Endothelial cell of umbilical vein (primary cell): ENCODE results near the gene INKA2. TPM values are rescaled to one million over a fixed set of nuclear protein-coding genes. Genes with fewer than 3 reads are reported as not detected.

ENCODE experiments used
- BruUV-seq: library from RNA; stranded (reverse); fragments of 400-500 nt; replicated peaks from 2 replicates; lab custom pipeline; 2021; lab: Mats Ljungman, UMichigan
- CTCF ChIA-PET: fragments of 300-600, 350-600 bp; sonication (Branson Sonifier 250); formaldehyde crosslinking; loops from one replicate; lab custom pipeline; 2021; ENCODE audit warnings: antibody characterized with exemption, inconsistent platforms; lab: Charles Lee
- POLR2A ChIA-PET: fragments of 300-600, 350-600 bp; sonication (Branson Sonifier 250); formaldehyde crosslinking; loops from one replicate; lab custom pipeline; 2021; ENCODE audit warnings: antibody characterized with exemption, inconsistent platforms; lab: Charles Lee
- DNase-seq: peaks from one replicate; pipeline ENCODE4 v3.0.0-alpha.2; 2011; ENCODE audit warnings: low read depth, low spot score
- FAIRE-seq: peaks from 2 replicates; lab custom pipeline; 2011; peaks lifted over from hg19 to GRCh38; lab: Jason Lieb, UNC
- H2AFZ ChIP-seq: 2 replicates; pipeline ENCODE4 v1.6.0; 2012; ENCODE audit warnings: low read depth, low read length, control low read depth, inconsistent platforms
- H3K27ac ChIP-seq: 2 replicates; pipeline ENCODE4 v1.5.1; 2011; ENCODE audit warnings: low read depth, mild to moderate bottlenecking, control low read depth, low read length, moderate library complexity; ENCODE audit not compliant: insufficient read depth
- H3K27me3 ChIP-seq, 2 experiments: 2 replicates each; pipeline versions ENCODE4 v1.6.0 to v1.6.1; 2011; ENCODE audit warnings: low read length in 2 of 2, mixed read lengths in 1 of 2; ENCODE audit not compliant: control insufficient read depth in 2 of 2, insufficient read depth in 2 of 2
- H3K36me3 ChIP-seq, 2 experiments: 2 replicates in 1 of 2; 3 replicates in 1 of 2; pipeline ENCODE4 v1.5.1; 2011; ENCODE audit warnings: low read length in 2 of 2, mild to moderate bottlenecking in 1 of 2, moderate library complexity in 1 of 2; ENCODE audit not compliant: control insufficient read depth in 2 of 2, insufficient read depth in 2 of 2; ENCODE audit errors: extremely low read depth in 1 of 2
- H3K4me1 ChIP-seq: 3 replicates; pipeline ENCODE4 v1.5.1; 2011; ENCODE audit warnings: mild to moderate bottlenecking, low read length; ENCODE audit not compliant: control insufficient read depth, insufficient read depth; ENCODE audit errors: extremely low read depth
- H3K4me2 ChIP-seq: 2 replicates; pipeline ENCODE4 v1.6.1; 2011; ENCODE audit warnings: low read length, control low read depth, mixed read lengths; ENCODE audit not compliant: insufficient read depth
- H3K4me3 ChIP-seq, 3 experiments: fragments of 200-600 bp in 1 of 3; sonication (generic), shearing (Covaris generic) in 1 of 3; replicated peaks in 1 of 3; 2 replicates each; pipeline ENCODE4 v1.5.1; 2011 to 2016; ENCODE audit warnings: control low read depth in 3 of 3, low read length in 3 of 3, mild to moderate bottlenecking in 2 of 3, inconsistent platforms in 1 of 3, low read depth in 1 of 3, moderate library complexity in 1 of 3; ENCODE audit not compliant: insufficient read depth in 1 of 3
- H3K79me2 ChIP-seq: 2 replicates; pipeline ENCODE4 v1.6.0; 2012; ENCODE audit warnings: low read length, inconsistent platforms; ENCODE audit not compliant: control insufficient read depth, insufficient read depth
- H3K9ac ChIP-seq: replicated peaks from 2 replicates; pipeline ENCODE3; 2011; ENCODE audit warnings: low read length, control low read depth; ENCODE audit not compliant: insufficient read depth; ENCODE audit errors: extremely low read depth
- H3K9me1 ChIP-seq: replicated peaks from 3 replicates; pipeline ENCODE4 v1.6.0; 2011; ENCODE audit warnings: mild to moderate bottlenecking, low read length; ENCODE audit not compliant: control insufficient read depth, insufficient read depth; ENCODE audit errors: extremely low read depth
- H3K9me3 ChIP-seq: replicated peaks from 2 replicates; pipeline ENCODE4 v1.5.1; 2012; ENCODE audit warnings: low read length, inconsistent platforms; ENCODE audit not compliant: control insufficient read depth, insufficient read depth
- H4K20me1 ChIP-seq: replicated peaks from 2 replicates; pipeline ENCODE3; 2011; ENCODE audit warnings: mild to moderate bottlenecking, low read length; ENCODE audit not compliant: control insufficient read depth, insufficient read depth; ENCODE audit errors: extremely low read depth
- EZH2 ChIP-seq: IDR thresholded peaks from 2 replicates; pipeline ENCODE4 v1.6.1; 2012; ENCODE audit warnings: borderline replicate concordance, low read depth, mild to moderate bottlenecking, moderate library complexity, low read length, inconsistent platforms; ENCODE audit not compliant: severe bottlenecking
- FOS ChIP-seq: IDR thresholded peaks from 2 replicates; pipeline ENCODE4 v1.6.1; 2011; ENCODE audit warnings: mild to moderate bottlenecking, low read length, moderate library complexity, borderline replicate concordance; ENCODE audit not compliant: insufficient read depth
- GATA2 ChIP-seq: IDR thresholded peaks from 2 replicates; pipeline ENCODE4 v1.7.0; 2011; ENCODE audit warnings: low read depth, mild to moderate bottlenecking, moderate library complexity, mixed read lengths, low read length; ENCODE audit not compliant: insufficient read length, insufficient read depth
- JUN ChIP-seq: IDR thresholded peaks from 2 replicates; pipeline ENCODE4 v1.6.1; 2011; ENCODE audit warnings: borderline replicate concordance, low read depth; ENCODE audit not compliant: insufficient read length, insufficient read depth
- MAX ChIP-seq: IDR thresholded peaks from 2 replicates; pipeline ENCODE4 v1.6.1; 2011; ENCODE audit not compliant: insufficient read depth, insufficient read length
- MYC ChIP-seq: IDR thresholded peaks from one replicate; pipeline ENCODE4 v1.6.1; 2011; ENCODE audit warnings: mild to moderate bottlenecking, low read depth, low read length
- POLR2A ChIP-seq: IDR thresholded peaks from 2 replicates; pipeline ENCODE4 v1.6.1; 2012; ENCODE audit warnings: low read depth, mild to moderate bottlenecking, control low read depth, low read length
- POLR2AphosphoS5 ChIP-seq: IDR thresholded peaks from 2 replicates; pipeline ENCODE4 v1.6.1; 2012; ENCODE audit warnings: low read depth, mild to moderate bottlenecking, control low read depth, low read length, moderate library complexity; ENCODE audit not compliant: insufficient read depth
- dilution Hi-C: fragments of 300-500 bp; cut with MboI; formaldehyde crosslinking; loops from one replicate; pipeline ENCODE4 v1.15.0; 2019; ENCODE audit warnings: low sequenced_read_pairs; ENCODE audit not compliant: extremely low pct_ligation_motif_present
- intact Hi-C: fragments of 100-400 bp; cut with micrococcal nuclease; formaldehyde crosslinking; loops from one replicate; pipeline ENCODE4 v1.10.0; 2022
- polyA plus RNA-seq, 4 experiments: library from polyadenylated mRNA; depleted of rRNA in 3 of 4; stranded (reverse) in 3 of 4; unstranded in 1 of 4; fragments of >200 nt; gene quantifications; 2 replicates each; pipeline versions ENCODE4 v1.2.1 to v1.2.3, GENCODE V29; 2011 to 2012; ENCODE audit warnings: missing spikeins in 1 of 4
- total RNA-seq: library from RNA; stranded (reverse); gene quantifications from 2 replicates; pipeline ENCODE4 v1.2.3, GENCODE V29; 2021
- TF ChIP-seq, protein P1 (sequence below), 2 donors: IDR thresholded peaks; 1 replicate in 1 of 2; 2 replicates in 1 of 2; pipeline ENCODE4 v1.5.1; 2011; ENCODE audit warnings: low read length in 2 of 2, mild to moderate bottlenecking in 2 of 2, moderate library complexity in 2 of 2, control low read depth in 1 of 2, inconsistent platforms in 1 of 2, low read depth in 1 of 2; ENCODE audit not compliant: insufficient read depth in 1 of 2; ENCODE audit errors: extremely low read depth in 1 of 2

Gene INKA2
- total and polyA plus RNA-seq, 2 donors (not counting 3 experiments of a cell fraction or from before 2014, with no cell fraction given), result 2.4 to 7.8 TPM

GRCh38 chr1:111735321-111735720 is 3.9 kb downstream of the INKA2 start:
- Histone ChIP-seq H2AFZ (no peak overlapping the region), H3K4me3 (no peak overlapping the region), H3K79me2 (no peaks in the 10 kb centered on the region), H3K36me3 (no peaks in the 10 kb centered on the region), H4K20me1 (no peaks in the 10 kb centered on the region), H3K9me1 (no peaks in the 10 kb centered on the region), H3K4me1 (peaks cover 44% of the 10 kb centered on the region), H3K9ac (no peak overlapping the region), H3K9me3 (no peaks in the 10 kb centered on the region), H3K4me2 (no peak overlapping the region), H3K27me3 (no peaks in the 10 kb centered on the region), H3K27ac (no peak overlapping the region)
- FAIRE-seq, result no peak
- dilution Hi-C loops (no loop called here), intact Hi-C loops (loop anchor here (10.0 kb wide), 1 partner anchor 771 kb away; the partner anchor contains the start of gene LRIF1)
- no peak for DNase-seq
- CTCF ChIA-PET, result interaction anchor here (0.9 to 6.2 kb wide), 6 partner anchors 11 to 227 kb away, joined by 3 to 66 read pairs (median 22); no protein-coding TSS in a partner anchor
- no TSS peak for BruUV-seq
- TF ChIP-seq FOS (no peak), POLR2AphosphoS5 (no peak), POLR2A (no peak), MYC (no peak), MAX (no peak), EZH2 (no peak), JUN (no peak), GATA2 (no peak)
- TF ChIP-seq, protein P1, sequence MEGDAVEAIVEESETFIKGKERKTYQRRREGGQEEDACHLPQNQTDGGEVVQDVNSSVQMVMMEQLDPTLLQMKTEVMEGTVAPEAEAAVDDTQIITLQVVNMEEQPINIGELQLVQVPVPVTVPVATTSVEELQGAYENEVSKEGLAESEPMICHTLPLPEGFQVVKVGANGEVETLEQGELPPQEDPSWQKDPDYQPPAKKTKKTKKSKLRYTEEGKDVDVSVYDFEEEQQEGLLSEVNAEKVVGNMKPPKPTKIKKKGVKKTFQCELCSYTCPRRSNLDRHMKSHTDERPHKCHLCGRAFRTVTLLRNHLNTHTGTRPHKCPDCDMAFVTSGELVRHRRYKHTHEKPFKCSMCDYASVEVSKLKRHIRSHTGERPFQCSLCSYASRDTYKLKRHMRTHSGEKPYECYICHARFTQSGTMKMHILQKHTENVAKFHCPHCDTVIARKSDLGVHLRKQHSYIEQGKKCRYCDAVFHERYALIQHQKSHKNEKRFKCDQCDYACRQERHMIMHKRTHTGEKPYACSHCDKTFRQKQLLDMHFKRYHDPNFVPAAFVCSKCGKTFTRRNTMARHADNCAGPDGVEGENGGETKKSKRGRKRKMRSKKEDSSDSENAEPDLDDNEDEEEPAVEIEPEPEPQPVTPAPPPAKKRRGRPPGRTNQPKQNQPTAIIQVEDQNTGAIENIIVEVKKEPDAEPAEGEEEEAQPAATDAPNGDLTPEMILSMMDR (IDR thresholded peaks at IDR 0.05; ENCODE audit: extremely low read depth in 1 of 2, insufficient read depth in 1 of 2, low read depth in 1 of 2, low read length in 2 of 2), result no peak
- POLR2A ChIA-PET, result interaction anchor here (0.7 kb wide), 1 partner anchor 19 kb away, joined by 3 read pairs; no protein-coding TSS in a partner anchor
